Stimulated activated CD8-positive, alpha-beta memory T cell treated with anti-CD3 and anti-CD28 coated beads, Interleukin-2, amount 100 ng/mL, for 1 hour (primary cell): ENCODE results near the gene GLUL.
"Not testable (repeated sequence)": the region's sequence is repeated elsewhere in the genome, so short reads cannot be mapped to it uniquely, and the experiment has no call there.

ENCODE experiments used
- DNase-seq, 2 donors: peaks; one replicate each; pipeline ENCODE4 v3.0.0-alpha.2; 2020; ENCODE audit warnings: low read depth in 2 of 2

GLUL gene

DNA sequence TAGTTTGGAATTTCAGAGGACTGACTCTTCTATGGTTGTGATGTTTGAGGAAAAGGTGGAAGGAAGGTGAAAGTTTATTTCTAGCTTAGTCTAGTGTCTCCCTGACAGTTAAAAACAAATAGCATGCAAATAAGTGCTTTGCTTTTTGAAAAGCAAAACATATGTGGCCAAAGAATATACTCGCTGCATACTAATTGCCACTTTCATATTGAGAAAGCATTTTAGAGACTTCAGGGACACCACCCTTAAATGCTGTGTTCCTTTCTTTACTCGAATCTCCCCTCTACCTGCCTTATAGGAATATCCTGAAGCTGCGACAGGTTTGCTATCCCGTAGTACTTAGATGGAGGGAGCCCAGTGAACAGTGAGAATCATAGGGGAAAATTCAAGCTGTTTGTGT is 23.2 kb downstream of the GLUL start:
- no peak for DNase-seq

DNA sequence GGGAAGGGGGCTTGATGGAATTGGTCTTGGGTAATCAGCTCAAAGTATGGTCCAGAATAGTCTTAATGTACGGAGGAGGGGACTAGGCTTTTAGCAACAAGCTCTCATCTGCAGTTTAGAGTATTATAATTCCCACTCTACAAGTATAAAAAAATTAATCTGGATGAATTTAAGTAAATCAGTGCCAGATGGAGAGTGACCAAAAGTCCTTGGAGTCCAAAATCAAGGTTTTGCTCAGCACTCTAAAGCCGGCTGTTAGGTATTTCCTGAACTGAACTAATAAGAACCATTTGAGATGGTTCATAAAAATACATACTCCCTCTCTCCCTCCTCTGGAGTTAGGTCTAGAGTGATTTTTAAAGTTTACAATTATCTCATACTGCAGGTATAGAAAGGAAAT is 23.7 kb downstream of the GLUL start:
- no peak for DNase-seq

DNA sequence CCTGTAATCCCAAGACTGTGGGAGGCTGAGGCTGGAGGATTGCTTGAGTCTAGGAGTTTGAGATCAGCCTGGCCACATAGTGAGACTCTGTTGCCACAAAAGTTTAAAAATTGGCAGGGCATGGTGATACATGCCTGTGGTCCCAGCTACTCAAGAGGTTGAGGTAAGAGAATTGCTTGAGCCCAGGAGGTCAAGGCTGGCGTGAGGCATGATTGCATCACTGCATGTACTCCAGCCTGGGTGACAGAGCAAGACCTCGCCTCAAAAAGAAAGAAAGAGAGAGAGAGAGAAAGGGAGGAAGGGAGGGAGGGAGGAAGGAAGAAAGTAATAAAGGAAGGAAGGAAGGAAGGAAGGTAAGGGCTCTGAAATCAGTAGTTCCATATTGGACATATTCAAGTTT is 25.0 kb downstream of the GLUL start:
- no peak for DNase-seq

DNA sequence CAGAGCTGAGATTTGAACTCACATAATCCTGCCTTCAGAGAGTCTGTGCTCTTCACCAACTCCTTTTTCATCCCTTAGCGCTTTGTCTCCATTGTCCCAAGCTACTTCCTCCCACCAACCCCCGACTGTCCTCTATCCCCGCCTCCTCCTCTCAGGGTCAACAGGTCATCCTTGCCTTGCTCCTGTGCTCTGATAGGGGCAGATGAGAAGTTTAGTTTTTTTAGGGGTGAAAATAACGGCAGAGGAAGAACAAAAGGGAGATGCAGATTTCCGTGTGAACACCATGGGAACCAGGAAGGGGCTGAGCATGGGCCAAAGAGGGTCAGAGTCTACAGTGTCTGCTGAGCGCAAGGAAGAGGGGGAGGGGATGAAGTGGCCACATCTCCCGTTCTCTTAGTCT is 31.9 kb downstream of the GLUL start:
- DNase-seq: no peak

DNA sequence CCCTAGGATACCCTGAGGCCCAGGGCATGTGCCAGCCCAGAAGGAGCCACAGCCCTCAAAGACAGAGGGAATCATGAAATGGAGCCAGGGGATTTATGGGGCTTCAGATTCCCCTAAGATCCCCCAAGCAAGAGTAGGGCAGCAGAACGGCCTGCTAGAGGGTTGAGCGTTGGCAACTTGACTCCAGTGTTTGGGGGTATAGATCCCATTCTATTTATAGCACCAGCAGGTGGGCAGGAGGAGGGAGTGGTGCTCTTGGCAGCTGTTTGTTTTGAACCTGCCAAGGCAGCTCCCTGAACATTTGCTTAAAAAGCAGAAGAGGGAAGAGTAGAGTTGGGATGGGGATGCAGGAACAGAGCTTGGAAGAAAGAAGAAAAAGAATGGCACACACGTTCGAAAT is 33.7 kb downstream of the GLUL start:
- DNase-seq: no peak

DNA sequence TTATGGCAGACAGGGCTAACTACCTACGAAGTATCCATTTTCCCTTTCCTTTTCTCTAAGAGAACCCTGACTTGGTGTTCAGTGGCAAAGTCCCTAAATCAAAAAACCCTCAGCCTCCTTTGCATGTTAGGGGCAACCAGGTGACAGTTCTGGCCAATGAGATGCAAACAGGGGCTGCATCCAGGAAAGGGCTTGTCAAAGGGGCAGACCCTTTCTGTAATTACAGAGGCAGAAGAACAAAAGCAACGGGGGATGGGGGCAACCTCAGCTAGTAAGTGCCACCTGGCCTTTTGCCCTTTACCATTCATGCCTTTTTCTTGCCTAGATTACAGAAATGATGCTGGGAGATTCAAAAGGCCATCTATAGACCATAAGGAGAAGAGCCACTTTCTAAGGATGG is 34.4 kb downstream of the GLUL start:
- no peak for DNase-seq

DNA sequence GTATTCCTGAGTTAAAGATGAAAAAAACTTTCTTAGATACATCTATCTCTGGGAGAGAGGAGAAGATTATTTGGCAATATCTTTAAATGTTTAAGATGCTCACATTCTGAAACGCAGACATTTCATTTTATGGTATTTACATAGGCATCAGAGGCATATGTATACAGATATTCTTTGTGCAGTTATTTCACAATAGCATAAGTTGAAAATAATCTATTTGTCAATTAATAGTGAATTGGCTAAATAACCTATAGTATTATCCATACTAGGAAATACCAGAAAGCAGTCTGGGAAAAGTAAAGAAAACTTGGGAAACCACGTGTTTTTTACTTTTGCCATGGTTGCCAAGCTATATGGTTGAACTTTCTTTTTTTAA is 35.9 kb downstream of the GLUL start:
- no peak for DNase-seq

DNA sequence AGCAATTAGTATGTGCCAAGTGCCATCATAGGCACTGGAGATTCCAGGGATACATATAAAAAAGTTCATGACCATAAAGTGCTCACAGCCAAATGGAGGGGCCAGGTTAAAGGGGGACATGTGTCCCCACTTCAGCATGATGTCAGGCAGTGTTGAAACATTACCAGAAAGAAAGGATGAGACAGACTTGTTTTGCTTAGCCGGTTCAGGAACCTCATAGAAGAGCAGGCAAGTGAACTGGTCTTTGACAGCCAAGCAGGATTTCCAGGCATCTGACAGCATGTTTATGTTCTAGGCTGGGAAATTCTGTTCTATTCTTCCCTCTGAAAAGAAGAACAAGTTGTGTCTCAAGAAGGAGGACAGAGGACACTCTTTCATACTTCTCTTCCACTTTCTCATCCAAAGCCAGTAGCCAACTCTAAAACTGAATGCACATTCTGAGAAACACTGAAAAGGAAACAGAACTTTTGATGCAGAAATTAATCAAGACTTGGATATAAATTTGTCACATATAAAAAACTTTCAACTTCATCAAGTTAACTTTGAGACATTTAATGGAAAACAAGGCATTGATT is 39.7 kb downstream of the GLUL start:
- DNase-seq: no peak

DNA sequence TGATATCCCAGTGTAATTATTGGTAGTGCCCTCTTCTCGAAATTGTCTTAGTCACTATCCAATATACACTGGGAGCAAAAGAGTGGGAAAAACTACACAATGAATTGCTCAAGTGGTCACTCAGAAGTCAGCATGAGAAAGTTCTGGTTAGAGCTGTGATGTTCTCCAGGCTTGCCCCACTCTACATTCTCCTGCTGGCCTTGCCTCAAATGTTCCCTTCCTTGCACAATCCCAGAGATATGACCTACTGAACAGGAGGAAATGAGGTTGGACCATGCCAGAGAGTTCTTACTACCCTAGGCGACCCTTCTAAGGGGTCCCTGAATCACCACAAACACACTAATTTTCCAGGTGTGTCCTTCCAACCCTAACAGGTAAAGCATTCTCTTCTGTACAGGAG is 40.8 kb downstream of the GLUL start:
- no peak for DNase-seq

DNA sequence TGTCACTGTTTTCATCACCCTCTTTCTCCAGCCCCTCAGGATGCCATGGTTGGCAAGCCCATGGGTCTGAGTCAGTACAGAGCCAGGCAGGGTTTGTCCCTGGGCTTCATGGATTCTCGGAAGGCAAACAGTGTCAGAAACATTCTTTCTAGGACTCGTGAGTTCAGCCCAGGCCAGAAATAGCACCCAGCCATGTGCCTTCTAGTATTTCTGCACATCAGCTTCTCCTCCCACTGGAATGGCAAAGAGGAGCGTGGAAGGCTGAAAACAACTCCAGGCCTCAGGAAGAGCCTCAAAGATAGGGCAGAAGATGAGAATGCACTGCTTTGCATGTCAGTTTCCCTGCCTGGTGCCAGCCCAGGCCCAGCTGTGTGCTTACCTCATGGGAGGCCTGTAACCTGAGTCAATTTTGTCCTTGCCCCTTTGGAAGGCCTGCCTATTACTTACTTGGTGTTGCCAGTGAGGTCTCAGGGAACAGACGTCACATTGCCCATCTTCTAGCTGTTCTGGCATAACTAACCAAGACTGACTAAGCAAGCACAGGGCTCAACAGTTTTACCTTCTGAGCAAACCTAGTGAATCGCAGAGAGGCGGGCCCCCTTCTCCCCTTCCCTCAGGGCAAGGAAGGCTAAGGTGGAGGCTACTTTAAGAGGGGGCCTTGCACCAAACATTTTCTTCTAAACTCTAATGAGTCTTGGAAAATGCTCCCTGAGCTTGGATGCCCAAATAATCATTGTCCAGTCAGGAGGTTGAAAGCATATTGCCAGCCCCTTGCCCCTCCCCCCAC is 42.4 kb downstream of the GLUL start:
- no peak for DNase-seq

DNA sequence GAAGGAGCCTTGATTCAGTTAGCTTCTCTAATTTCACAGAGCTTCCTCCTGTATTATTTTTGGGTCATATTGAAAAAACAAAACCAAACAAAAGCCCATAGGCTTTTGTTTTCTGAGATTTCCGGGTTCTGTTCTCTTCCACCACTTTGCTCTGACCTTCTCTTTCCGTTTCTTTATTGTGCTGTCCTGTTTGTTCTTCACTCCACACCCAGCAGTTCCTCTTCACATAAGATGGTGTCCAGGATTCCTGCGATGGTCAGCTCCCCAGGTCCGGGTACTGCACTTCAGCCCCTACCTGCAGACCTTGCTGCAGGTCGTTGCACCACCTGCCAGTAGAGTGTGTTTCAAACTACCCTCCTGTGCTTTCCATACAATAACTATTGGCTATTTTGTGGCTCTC is 44.6 kb downstream of the GLUL start:
- DNase-seq: no peak

DNA sequence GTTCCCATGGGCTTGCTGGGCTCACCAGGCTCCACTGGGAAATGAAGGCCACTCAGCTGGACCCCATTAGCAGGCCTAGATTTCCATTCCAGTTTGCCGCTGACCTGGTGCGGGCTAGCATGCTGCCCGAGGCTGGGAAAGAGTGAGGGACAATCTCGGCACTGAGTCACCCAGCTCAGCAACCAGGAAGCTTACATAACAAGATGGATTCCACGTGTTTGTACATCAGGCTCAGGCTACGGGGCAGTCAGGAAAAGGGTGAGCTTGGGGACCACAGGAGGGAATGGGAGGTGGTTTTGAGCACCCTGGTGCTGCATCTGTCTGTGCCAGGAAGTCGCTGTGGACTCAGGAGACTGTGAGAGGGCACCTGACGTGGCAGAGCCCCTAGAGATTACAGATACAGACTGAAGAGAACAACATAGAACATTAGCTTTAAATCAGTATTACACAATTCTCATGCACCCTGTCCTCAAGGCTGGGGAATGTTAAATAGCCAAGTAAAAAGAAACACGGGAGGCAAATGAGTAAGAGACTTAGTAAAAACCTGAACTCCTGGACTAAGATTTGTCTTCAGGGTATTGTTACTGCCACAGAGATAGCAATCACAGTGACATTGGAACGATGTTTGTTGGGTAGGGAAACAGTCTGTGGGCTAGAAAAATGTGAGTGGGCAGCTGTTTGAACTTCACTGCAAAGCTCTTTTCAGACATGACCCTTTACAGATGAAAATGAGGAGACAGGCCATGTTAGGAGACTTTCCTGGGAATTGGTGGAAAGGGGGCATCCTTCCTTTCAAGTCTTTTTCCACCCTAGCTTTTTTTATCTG is 51.1 kb downstream of the GLUL start:
- no peak for DNase-seq

DNA sequence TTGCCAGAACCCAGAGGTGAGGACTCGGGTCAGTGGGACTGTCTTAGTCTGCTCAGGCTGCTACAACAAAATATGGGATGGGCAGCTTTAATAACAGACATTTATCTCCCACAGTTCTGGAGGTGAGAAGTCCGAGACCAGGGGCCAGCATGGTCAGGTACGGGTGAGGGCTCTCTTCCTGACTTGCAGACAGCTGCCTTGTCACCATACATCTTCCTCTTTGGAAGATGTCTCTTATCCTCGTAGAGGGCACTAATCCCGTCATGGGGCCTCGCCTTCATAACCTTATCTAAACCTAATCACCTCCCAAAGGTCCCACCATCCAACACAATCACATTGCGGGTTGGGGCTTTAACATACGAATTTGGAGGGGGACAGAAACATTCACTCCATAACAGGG is 51.9 kb downstream of the GLUL start:
- no peak for DNase-seq

DNA sequence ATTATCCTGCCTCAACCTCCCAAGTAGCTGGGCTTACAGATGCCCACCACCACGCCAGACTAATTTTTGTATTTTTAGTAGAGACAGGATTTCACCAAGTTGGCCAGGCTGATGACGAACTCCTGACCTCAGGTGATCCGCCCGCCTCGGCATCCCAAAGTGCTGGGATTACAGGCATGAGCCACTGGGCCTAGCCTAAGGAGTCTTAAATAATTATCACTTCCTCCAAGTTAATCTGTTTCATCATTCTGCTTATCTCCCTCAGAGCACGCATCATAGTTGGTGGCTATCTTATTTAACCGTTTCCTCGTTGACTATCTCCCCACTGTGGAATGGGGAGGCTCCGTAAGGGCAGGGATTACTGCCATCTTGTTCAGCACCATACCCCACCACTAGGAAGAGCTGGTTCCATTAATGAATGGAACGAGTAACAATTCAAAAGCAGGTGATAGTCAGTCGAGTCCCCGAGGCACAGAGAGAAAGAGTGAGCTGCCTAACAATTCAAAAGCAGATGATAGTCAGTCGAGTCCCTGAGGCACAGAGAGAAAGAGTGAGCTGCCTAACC is 52.7 kb downstream of the GLUL start:
- DNase-seq: no peak

DNA sequence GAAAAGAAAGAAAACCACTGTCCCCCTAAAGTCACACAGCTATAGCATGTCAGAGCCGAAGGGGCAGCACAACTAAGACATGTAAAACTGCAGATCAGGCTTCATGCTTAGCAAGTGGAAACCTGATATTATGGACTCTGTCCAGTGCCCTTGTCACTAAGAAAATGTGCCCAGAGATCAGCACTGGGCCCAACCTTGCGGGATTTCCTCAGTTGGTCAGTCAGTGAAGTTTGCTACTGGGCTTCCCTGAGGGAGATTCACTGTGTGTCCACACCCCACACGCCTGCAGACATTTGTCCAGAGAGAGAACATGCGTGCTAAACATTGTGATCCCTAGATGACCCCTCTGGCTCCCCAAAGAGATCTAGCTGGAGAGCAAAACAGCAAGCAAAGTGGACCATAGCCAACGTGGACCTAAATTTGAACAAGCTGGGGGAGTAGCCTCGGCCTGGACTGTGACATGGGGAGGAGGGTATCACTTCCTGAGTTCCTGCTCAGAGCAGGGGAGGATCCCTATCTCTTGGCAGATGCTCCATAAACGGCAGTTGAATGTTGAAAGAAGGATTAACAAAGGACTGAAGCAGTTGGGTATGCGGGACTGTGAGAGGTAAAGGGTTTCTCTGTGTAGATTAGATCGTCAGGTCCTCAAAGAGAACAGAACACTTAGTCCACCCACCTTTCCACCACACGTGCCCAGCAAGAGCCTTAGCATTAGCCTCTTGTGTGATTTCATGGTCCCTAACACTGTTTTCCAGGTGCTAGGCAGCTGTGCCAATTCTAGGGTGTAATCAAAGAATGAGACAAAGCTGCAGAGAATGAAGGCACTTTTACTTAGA is 53.6 kb downstream of the GLUL start:
- DNase-seq: no peak

DNA sequence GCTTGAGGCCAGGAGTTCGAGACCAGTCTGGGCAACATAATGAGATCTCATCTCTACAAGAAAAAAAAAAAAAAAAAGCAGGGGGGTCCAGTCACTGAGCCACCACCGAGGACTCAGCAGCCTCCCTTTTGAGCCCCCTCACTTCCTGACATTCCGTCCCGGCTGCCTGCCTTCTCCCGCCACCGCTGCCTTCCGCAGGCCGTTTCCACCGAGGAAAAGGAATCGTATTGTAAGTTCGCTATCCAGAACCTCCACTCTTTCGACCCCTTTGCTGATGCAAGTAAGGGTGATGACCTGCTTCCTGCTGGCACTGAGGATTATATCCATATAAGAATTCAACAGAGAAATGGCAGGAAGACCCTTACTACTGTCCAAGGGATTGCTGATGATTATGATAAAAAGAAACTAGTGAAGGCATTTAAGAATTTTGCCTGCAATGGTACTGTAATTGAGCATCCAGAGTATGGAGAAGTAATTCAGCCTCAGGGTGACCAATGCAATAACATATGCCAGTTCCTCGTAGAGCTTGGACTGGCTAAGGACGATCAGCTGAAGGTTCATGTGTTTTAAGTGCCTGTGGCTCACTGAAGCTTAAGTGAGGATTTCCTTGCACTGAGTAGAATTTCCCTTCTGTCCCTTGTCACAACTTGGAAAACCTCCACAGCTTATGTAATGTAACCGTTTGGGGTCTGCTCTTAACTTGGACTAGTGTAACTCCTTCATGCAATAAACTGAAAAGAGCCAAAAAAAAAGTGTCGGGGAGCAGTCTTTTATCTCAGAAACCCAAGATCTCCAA is 55.6 kb downstream of the GLUL start:
- DNase-seq: no peak

DNA sequence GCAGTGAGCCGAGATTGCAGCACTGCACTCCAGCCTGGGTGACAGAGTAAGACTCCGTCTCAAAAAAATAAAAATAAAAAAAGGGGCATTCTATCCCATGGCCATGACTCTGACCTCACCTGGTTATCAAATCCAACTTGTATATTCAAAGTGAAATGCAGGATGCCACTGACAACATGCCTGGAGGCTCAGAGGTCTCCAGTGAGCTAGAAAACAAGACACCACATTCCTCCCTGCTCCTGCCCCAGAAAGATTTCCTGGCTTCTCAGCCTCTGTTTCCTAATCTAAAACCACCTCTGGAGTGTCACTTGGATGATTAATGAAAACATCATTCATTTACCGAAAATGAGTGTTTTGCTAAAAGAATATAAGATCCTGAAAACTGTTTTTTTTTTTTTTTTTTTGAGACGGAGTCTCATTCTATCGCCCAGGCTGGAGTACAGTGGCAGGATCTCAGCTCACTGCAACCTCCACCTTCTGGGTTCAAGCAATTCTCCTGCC is 58.5 kb downstream of the GLUL start:
- not testable (repeated sequence) for DNase-seq

DNA sequence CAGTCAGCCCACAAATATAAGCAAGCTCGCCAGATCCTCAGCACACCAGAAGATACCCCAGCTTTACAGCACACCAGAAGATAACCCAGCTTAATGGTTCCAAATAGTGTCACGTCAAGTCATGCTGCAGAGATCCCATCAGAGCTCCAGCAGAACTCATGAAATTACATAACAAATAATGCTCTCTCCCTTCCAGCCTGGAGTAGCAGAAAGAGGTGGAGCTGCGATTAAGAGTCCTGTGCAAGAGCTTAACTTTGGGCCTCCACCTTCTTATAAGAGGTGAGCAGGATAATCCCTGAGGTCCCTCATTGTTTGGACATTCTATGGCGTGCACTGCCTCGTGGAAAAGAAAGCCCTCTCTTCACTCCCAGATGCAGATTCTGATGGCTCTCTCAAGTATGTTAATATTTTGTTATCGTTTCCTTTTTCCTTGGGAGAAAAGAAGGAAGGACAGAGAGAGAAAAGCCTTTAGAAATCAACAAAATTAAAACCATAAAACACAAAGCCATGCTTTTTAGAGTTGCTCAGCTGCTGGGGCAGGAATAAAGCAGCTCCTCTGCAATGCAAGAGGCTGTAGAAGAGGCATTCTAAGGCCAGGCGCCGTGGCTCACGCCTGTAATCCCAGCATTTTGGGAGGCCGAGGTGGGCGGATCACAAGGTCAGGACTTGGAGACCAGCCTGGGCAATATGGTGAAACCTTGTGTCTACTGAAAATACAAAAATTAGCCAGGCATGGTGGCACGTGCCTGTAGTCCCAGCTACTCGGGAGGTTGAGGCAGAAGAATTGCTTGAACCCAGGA is 59.1 kb downstream of the GLUL start:
- no peak for DNase-seq
